GM18951 (cell line): Measurements from ENCODE around the gene PHF14.

ENCODE experiments used
- POLR2A ChIP-seq: IDR thresholded peaks from 4 replicates; pipeline ENCODE4 v1.6.1; 2011; ENCODE audit warnings: mild to moderate bottlenecking; ENCODE audit not compliant: insufficient read length, insufficient read depth; ENCODE audit errors: extremely low read depth
- in situ Hi-C: fragments of 300-500 bp; cut with MboI; formaldehyde crosslinking; loops from one replicate; pipeline ENCODE4 v1.12.0; 2022; ENCODE audit warnings: low sequenced_read_pairs, mixed read lengths, inconsistent platforms; ENCODE audit not compliant: unreplicated experiment

PHF14 gene

GRCh38 chr7:11206177-11206899 is 232.7 kb downstream of the PHF14 start:
- no peak for TF ChIP-seq POLR2A
- in situ Hi-C loops = no loop called here

GRCh38 chr7:11207565-11207964 is 233.9 kb downstream of the PHF14 start:
- TF ChIP-seq POLR2A = no peak
- in situ Hi-C loops = no loop called here

- in situ Hi-C loops = no loop called here
- no peak for TF ChIP-seq POLR2A
Measured at GRCh38 chr7:11208883-11209465, 235.3 kb downstream of the PHF14 start.

GRCh38 chr7:11210374-11210773 is 236.7 kb downstream of the PHF14 start:
- TF ChIP-seq POLR2A = no peak
- in situ Hi-C loops = no loop called here

- no peak for TF ChIP-seq POLR2A
- in situ Hi-C loops = no loop called here
Measured at GRCh38 chr7:11212080-11212711, 238.5 kb downstream of the PHF14 start.

- TF ChIP-seq POLR2A = no peak
- in situ Hi-C loops = no loop called here
Measured at GRCh38 chr7:11212816-11213215, 239.1 kb downstream of the PHF14 start.

- in situ Hi-C loops = no loop called here
- no peak for TF ChIP-seq POLR2A
Measured at GRCh38 chr7:11213266-11213665, 239.6 kb downstream of the PHF14 start.

- in situ Hi-C loops = no loop called here
- no peak for TF ChIP-seq POLR2A
Measured at GRCh38 chr7:11216276-11216675, 242.6 kb downstream of the PHF14 start.

- no peak for TF ChIP-seq POLR2A
- in situ Hi-C loops = no loop called here
Measured at GRCh38 chr7:11217848-11218565, 244.3 kb downstream of the PHF14 start.
